Measurements from ENCODE around the gene ETFBKMT.

ETFBKMT gene

DNA sequence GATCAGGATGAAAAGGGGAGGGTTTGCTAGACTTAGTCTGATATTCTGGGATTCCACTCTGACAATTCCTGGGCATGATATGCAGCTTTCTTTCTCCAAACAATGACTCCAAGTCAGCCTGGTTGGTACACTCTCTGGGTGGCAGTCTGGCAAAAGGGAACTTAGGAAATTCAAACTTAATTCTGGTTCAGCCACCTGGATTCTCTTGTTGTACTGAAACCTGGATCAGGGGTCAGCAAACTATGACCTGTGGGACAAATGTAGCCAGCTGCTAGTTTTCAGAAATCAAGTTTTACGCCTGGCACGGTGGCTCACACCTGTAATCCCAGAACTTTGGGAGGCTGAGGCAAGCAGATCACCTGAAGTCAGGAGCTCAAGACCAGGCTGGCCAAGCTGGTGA is 63.1 kb downstream of the ETFBKMT start:
- H3K4me1 Mint-ChIP-seq (ENCODE audit: low read depth): peaks cover 55% of the 10 kb centered on the region
- H3K9me3 Mint-ChIP-seq: peaks cover 11% of the 10 kb centered on the region
- no peak for DNase-seq
- peak overlapping the region; percentile 55 for H3K27ac Mint-ChIP-seq
- H3K4me3 Mint-ChIP-seq: no peak overlapping the region
- peaks cover 69% of the 10 kb centered on the region for H3K36me3 Mint-ChIP-seq (ENCODE audit: low read depth)
- H3K27me3 Mint-ChIP-seq: no peaks in the 10 kb centered on the region

Measured in activated T-cell treated with anti-CD3 and anti-CD28 coated beads, Interleukin-2, amount 50 U/mL, for 24 hours (primary cell).